NT2/D1 (cell line): ENCODE data around the gene PRKCQ.

Experiments
- DNase-seq: peaks from one replicate; pipeline ENCODE4 v3.0.0-alpha.2; 2011; ENCODE audit warnings: low read depth, low spot score
- H3K27me3 ChIP-seq: 2 replicates; pipeline ENCODE4 v1.6.0; 2011; ENCODE audit warnings: mild to moderate bottlenecking; ENCODE audit not compliant: insufficient read length, insufficient read depth
- H3K36me3 ChIP-seq: 2 replicates; pipeline ENCODE4 v1.6.1; 2011; ENCODE audit warnings: mild to moderate bottlenecking, low read length, mixed read lengths; ENCODE audit not compliant: insufficient read depth, insufficient read length
- H3K4me1 ChIP-seq: 2 replicates; pipeline ENCODE4 v1.5.1; 2011; ENCODE audit not compliant: insufficient read depth, insufficient read length
- H3K4me3 ChIP-seq: 2 replicates; pipeline ENCODE4 v1.5.1; 2011; ENCODE audit warnings: low read depth; ENCODE audit not compliant: insufficient read length
- H3K9ac ChIP-seq: 2 replicates; pipeline ENCODE4 v1.6.0; 2011; ENCODE audit warnings: low read depth; ENCODE audit not compliant: insufficient read length
- H3K9me3 ChIP-seq: 2 replicates; pipeline ENCODE4 v1.5.1; 2011; ENCODE audit warnings: mild to moderate bottlenecking, low read length; ENCODE audit not compliant: insufficient read depth
- SUZ12 ChIP-seq: IDR thresholded peaks from 2 replicates; pipeline ENCODE4 v1.6.1; 2011; ENCODE audit not compliant: insufficient read length, insufficient read depth; ENCODE audit errors: extremely low read depth
- YY1 ChIP-seq: IDR thresholded peaks from 2 replicates; pipeline ENCODE4 v1.6.1; 2011; ENCODE audit not compliant: insufficient read length, insufficient read depth
- ZNF274 ChIP-seq: IDR thresholded peaks from 2 replicates; pipeline ENCODE4 v1.6.1; 2011; ENCODE audit warnings: mild to moderate bottlenecking, low read depth, low read length

The PRKCQ gene

GRCh38 chr10:6579904-6580278, at the start of gene PRKCQ:
TSS of gene PRKCQ (minus strand) at chr10:6580276. CDS start at chr10:6515135, 65,141 bp downstream.
- Histone ChIP-seq H3K27me3 (no peaks in the 10 kb centered on the region), H3K9ac (peak within 1 kb of the TSS; percentile 79), H3K9me3 (no peaks in the 10 kb centered on the region), H3K4me3 (peak within 1 kb of the TSS; percentile 71), H3K4me1 (peaks cover 2% of the 10 kb centered on the region), H3K36me3 (peaks cover 8% of the 10 kb centered on the region)
- TF ChIP-seq YY1 = no peak
- no peak for DNase-seq

GRCh38 chr10:6625428-6625827, 45.4 kb upstream of the PRKCQ start:
- H3K9ac ChIP-seq = no peak overlapping the region
- DNase-seq = no peak
- no peaks in the 10 kb centered on the region for H3K36me3 ChIP-seq
- no peaks in the 10 kb centered on the region for H3K27me3 ChIP-seq
- H3K4me3 ChIP-seq = no peak overlapping the region
- TF ChIP-seq ZNF274 (no peak), YY1 (no peak), SUZ12 (no peak)
- H3K4me1 ChIP-seq = no peaks in the 10 kb centered on the region
- H3K9me3 ChIP-seq = no peaks in the 10 kb centered on the region

GRCh38 chr10:6624392-6624791, 44.3 kb upstream of the PRKCQ start:
- H3K27me3 ChIP-seq = no peaks in the 10 kb centered on the region
- DNase-seq = no peak
- H3K4me3 ChIP-seq = no peak overlapping the region
- no peaks in the 10 kb centered on the region for H3K36me3 ChIP-seq
- H3K9me3 ChIP-seq = no peaks in the 10 kb centered on the region
- no peak overlapping the region for H3K9ac ChIP-seq
- TF ChIP-seq ZNF274 (no peak), SUZ12 (no peak), YY1 (no peak)
- H3K4me1 ChIP-seq = no peaks in the 10 kb centered on the region

GRCh38 chr10:6622921-6623320, 42.8 kb upstream of the PRKCQ start:
- Histone ChIP-seq H3K9me3 (no peaks in the 10 kb centered on the region), H3K36me3 (no peaks in the 10 kb centered on the region), H3K4me1 (no peaks in the 10 kb centered on the region), H3K4me3 (no peak overlapping the region), H3K27me3 (no peaks in the 10 kb centered on the region), H3K9ac (no peak overlapping the region)
- DNase-seq = no peak
- TF ChIP-seq ZNF274 (no peak), SUZ12 (no peak), YY1 (no peak)

GRCh38 chr10:6621536-6621935, 41.5 kb upstream of the PRKCQ start:
- no peaks in the 10 kb centered on the region for H3K27me3 ChIP-seq
- no peak overlapping the region for H3K9ac ChIP-seq
- no peaks in the 10 kb centered on the region for H3K36me3 ChIP-seq
- DNase-seq = peak; percentile 13
- no peaks in the 10 kb centered on the region for H3K4me1 ChIP-seq
- TF ChIP-seq ZNF274 (no peak), SUZ12 (no peak), YY1 (no peak)
- H3K4me3 ChIP-seq = no peak overlapping the region
- no peaks in the 10 kb centered on the region for H3K9me3 ChIP-seq

- Histone ChIP-seq H3K9ac (no peak overlapping the region), H3K27me3 (no peaks in the 10 kb centered on the region), H3K4me1 (no peaks in the 10 kb centered on the region), H3K9me3 (no peaks in the 10 kb centered on the region), H3K36me3 (no peaks in the 10 kb centered on the region), H3K4me3 (no peak overlapping the region)
- no peak for TF ChIP-seq ZNF274
- no peak for TF ChIP-seq SUZ12
- TF ChIP-seq YY1 = no peak
- DNase-seq = no peak
Observed at GRCh38 chr10:6619660-6620059, 39.6 kb upstream of the PRKCQ start.

GRCh38 chr10:6618340-6618739, 38.3 kb upstream of the PRKCQ start:
- no peaks in the 10 kb centered on the region for H3K4me1 ChIP-seq
- H3K9me3 ChIP-seq = no peaks in the 10 kb centered on the region; the same call in 1 of the 2 replicates
- H3K27me3 ChIP-seq = no peaks in the 10 kb centered on the region
- H3K9ac ChIP-seq = no peak overlapping the region
- H3K4me3 ChIP-seq = no peak overlapping the region
- TF ChIP-seq YY1 = no peak
- TF ChIP-seq ZNF274 = no peak
- no peaks in the 10 kb centered on the region for H3K36me3 ChIP-seq
- DNase-seq = no peak

GRCh38 chr10:6617309-6618076, 37.4 kb upstream of the PRKCQ start:
- no peak overlapping the region for H3K4me3 ChIP-seq
- H3K9me3 ChIP-seq = no peaks in the 10 kb centered on the region; the same call in 1 of the 2 replicates
- H3K36me3 ChIP-seq = no peaks in the 10 kb centered on the region
- TF ChIP-seq YY1 (no peak), SUZ12 (no peak), ZNF274 (no peak)
- H3K9ac ChIP-seq = no peak overlapping the region
- H3K27me3 ChIP-seq = no peaks in the 10 kb centered on the region
- no peaks in the 10 kb centered on the region for H3K4me1 ChIP-seq
- DNase-seq = no peak
